Stimulated activated CD8-positive, alpha-beta memory T cell treated with anti-CD3 and anti-CD28 coated beads, Interleukin-4, amount 100 ng/mL, for 24 hours (primary cell): ENCODE measurements around the gene ALDOA.

Source experiments
- DNase-seq: peaks from one replicate; pipeline ENCODE4 v3.0.0-alpha.2; 2020; ENCODE audit warnings: low read depth

Gene ALDOA

GRCh38 chr16:30069611-30070462 is 4.3 kb downstream of the ALDOA start:
- DNase-seq = no peak

- DNase-seq = no peak
These were observed 4.9 kb downstream of the ALDOA start for GRCh38 chr16:30070490-30070889.

GRCh38 chr16:30075503-30076275 is 10.1 kb downstream of the ALDOA start, which contains the start of gene PPP4C:
Gene PPP4C (plus strand): TSS chr16:30075994. CDS start chr16:30076378, 384 bp downstream.
- DNase-seq = peak; percentile 86

- no peak for DNase-seq
These were observed 10.8 kb downstream of the ALDOA start for GRCh38 chr16:30076276-30076791.

GRCh38 chr16:30077656-30078055 is 12.1 kb downstream of the ALDOA start:
- no peak for DNase-seq

- no peak for DNase-seq
These were observed 13.2 kb downstream of the ALDOA start for GRCh38 chr16:30078744-30079143.

- DNase-seq = no peak
These were observed 13.9 kb downstream of the ALDOA start for GRCh38 chr16:30079480-30079879.

GRCh38 chr16:30082545-30083090 is 17.1 kb downstream of the ALDOA start:
- no peak for DNase-seq

- DNase-seq = no peak
These were observed 17.9 kb downstream of the ALDOA start for GRCh38 chr16:30083216-30084055.

- no peak for DNase-seq
These were observed 18.7 kb downstream of the ALDOA start for GRCh38 chr16:30084096-30084815.

GRCh38 chr16:30084816-30085159 is 19.2 kb downstream of the ALDOA start:
- no peak for DNase-seq

GRCh38 chr16:30085247-30085646 is 19.7 kb downstream of the ALDOA start:
- DNase-seq = no peak

- no peak for DNase-seq
These were observed 20.3 kb downstream of the ALDOA start for GRCh38 chr16:30085820-30086219.

- no peak for DNase-seq
These were observed 21.0 kb downstream of the ALDOA start for GRCh38 chr16:30086291-30087140.

GRCh38 chr16:30087181-30087898 is 21.8 kb downstream of the ALDOA start:
- no peak for DNase-seq

- DNase-seq = no peak
These were observed 22.8 kb downstream of the ALDOA start for GRCh38 chr16:30088237-30088831.

GRCh38 chr16:30088832-30089624 is 23.5 kb downstream of the ALDOA start:
- DNase-seq = no peak
